Renal cortical epithelial cell (primary cell): ENCODE results near the gene INPP4A. TPM values are rescaled to one million over a fixed set of nuclear protein-coding genes. Genes with fewer than 3 reads are reported as not detected.
A peak's percentile ranks its signal among the peaks of the same experiment; 100 is the strongest.

ENCODE experiments used
- DNase-seq: peaks from one replicate; pipeline ENCODE4 v3.0.0-alpha.2; 2011; ENCODE audit warnings: low read depth
- total RNA-seq: library from RNA; depleted of rRNA; stranded (reverse); fragments of >200 nt; gene quantifications from 2 replicates; pipeline ENCODE4 v1.2.3, GENCODE V29; 2014

INPP4A gene
- total RNA-seq, 1 donor from 2014 or later, result 30.9 TPM

DNA sequence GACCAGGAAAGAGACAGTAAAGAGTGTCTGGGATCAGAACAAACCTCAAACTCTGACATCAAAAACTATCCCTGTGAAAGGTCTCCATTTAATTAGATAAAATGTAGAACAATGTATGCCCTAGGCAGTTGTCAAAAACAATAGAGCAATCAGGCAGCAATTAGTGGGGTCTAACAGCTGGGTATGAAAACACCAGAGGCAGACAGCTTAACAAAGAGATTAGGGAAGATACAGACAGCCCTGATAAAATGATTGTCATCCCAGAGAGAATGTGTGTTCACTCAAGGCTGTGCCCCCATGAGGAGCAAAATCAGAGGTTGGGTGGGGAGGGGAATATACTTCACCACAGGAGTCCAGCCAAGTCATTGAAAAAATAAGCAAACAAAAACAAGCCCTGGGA lies 50.0 kb downstream of the INPP4A start:
- DNase-seq, result no peak

GRCh38 chr2:98496750-98497493 lies 52.3 kb downstream of the INPP4A start:
- DNase-seq, result no peak

- DNase-seq, result no peak
These were observed 54.2 kb downstream of the INPP4A start for GRCh38 chr2:98498703-98499440.

GRCh38 chr2:98500561-98500960 lies 55.9 kb downstream of the INPP4A start:
- no peak for DNase-seq

DNA sequence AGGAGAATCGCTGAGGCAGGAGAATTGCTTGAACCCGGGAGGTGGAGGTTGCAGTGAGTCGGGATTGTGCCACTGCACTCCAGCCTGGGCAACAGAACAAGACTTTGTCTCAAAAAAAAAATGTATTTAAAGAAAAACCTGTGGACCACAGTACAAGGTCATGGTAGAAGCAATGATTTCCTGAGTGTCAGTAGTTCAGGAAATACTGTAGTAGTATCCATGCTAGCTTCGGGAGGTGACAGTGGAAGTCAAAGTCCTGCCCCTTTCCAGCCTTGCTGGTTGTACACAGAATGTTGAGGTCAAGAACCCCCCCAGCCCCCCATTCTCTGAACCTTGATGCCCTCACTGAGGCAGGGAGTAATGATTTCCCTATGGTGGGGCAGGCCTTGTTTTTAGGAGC lies 56.6 kb downstream of the INPP4A start:
- no peak for DNase-seq

DNA sequence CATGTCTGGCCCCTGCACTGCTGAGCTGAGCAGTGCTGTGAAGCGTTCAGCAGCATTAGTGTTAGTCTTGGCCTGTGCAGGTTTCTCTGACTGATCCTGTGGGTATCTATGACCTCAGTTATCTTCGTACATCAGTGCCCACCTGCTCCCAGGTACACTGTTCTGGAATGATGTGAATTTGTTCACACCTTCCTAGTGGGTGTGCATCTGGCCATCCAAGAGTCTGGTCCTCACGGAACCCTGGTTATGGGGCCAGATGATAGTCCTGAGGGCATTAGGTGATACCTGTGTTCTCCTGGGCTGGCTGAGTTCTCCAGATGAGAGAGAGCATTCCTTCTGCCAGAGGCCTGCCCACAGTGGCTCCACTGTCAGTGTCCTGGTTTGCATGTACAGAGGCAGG lies 57.2 kb downstream of the INPP4A start:
- no peak for DNase-seq

- peak; percentile 78 for DNase-seq
These were observed 58.1 kb downstream of the INPP4A start for GRCh38 chr2:98502556-98503335.

- DNase-seq, result peak; percentile 37
These were observed 58.9 kb downstream of the INPP4A start for GRCh38 chr2:98503481-98504105.

- DNase-seq, result no peak
These were observed 59.9 kb downstream of the INPP4A start for GRCh38 chr2:98504381-98505109.

GRCh38 chr2:98505311-98505808 lies 60.7 kb downstream of the INPP4A start:
- DNase-seq, result no peak

DNA sequence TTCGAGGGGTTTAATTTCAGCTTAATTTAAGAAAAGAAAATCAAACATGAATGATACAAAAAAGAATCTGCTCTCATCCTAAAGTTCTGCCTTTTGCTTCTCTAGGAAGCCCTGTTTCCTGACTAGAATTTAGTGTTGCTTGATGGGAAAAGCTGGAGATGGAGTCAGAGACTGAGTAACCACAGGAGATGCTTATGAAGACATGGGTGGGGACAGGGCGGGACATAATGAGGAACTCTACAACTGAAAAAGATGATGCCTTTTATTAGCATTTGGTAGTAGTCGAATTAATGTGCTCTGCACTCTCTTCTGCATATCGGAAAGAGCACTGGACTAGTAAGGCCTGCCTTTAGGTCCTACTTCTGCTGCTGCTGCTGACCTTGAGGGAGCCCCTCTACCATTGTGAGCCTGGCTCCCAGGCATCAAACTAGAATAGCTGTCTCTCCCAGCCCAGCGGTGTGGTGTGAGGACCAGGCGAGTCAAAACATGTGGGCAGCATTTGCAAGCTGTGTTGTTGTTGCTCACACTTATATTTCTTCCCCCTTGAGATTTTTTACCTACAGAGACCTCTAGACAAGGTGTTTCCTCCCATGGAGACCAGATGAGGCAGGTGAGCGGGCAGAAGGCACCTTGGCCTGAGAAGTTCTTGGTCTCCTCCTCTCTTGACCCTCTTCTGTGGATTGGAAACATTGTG lies 61.5 kb downstream of the INPP4A start:
- no peak for DNase-seq

- no peak for DNase-seq
These were observed 62.2 kb downstream of the INPP4A start for GRCh38 chr2:98506881-98507280.

- DNase-seq, result no peak
These were observed 62.8 kb downstream of the INPP4A start for GRCh38 chr2:98507461-98507860.

DNA sequence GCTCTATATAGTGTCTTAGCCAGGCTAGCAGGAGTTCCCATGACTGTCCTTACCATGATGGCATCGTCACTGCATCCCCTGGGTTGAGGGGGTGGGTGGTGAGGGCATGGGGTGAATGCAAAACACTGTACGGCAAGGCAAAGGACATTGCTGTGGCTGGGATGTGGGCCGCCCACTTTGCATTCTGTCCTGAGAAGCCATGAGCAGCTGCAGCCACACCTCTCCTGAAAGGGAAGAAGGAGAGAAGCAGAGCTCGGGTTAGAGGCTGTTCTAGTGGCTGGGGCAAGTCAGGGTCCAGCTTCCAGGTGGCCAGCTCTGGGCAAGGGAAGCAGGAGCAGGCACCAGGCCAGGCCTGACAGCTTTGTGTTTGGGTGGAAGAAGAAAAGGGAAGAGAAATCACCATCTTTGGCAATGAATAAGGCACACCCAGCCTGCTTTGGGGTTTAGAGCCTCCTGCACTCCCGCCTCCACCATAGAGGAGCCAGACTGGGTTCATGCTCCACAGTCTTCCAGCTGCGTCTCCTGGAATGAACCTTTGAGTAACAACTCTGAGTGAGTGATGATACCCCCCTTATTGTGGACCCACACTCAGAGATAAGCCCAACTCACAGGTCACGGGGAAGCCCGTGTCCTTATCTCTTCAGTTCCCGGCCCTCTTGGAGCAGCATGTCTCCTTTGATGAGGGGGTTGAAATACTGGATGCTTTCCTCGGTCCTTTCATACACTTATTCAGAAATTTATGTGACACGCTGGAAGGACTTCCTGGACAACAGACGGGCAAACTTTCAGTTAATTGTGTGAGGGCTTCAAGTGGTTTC lies 63.4 kb downstream of the INPP4A start:
- DNase-seq, result no peak

DNA sequence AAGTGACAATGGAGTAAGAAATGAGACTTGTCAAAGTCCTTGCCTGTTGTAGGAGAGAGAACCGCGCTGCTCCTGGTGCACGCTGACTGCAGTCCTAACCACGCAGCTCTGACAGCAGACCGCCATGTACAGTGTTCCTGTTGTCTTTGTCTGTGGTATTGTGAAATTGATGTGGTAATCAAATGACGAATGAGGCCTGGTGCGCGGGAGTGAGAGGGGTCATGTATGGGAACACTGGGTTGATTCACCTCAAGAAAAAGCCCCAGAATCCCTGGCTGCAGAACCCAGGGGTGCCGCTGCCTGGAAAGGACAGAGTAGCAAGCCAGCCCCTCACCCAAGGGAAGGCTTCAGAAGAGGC lies 64.0 kb downstream of the INPP4A start:
- no peak for DNase-seq

DNA sequence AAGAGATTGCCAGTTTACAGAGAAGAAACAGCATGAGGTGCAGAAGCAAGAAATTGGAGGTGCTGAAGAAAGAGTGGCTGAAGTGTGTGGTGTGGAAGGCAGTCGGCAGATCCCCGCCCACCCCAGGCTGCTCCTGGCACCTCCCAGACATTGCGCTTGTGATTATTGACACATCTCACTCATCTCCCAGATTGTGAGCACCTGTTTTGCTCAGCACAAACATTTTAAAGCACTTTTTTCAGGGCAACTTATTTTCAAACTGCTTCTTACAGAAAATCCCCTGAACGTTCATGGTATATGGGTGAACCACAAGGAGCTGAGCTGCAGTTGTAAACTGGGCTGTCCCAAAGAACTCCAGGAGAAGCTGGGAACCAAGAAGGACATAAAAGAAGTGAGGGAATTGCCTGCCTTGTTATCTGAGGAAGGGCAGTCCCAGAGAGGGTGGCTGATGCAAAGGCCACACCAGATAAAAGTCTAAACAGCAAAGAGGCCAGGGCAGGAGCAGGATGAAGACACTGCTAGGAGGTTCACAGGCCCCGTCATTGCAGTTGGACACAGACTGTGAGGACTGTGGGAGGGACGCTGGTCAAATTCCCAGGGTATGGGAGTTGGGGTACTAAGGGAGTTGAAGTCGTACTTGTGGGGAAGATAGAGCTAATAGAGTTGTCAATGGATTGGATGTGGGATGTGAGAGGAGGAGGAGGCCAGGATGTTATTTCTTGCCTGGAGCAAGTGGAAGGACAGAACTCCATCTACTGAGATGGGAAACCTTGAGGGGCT lies 65.1 kb downstream of the INPP4A start:
- no peak for DNase-seq

GRCh38 chr2:98510322-98510662 lies 65.6 kb downstream of the INPP4A start:
- no peak for DNase-seq

GRCh38 chr2:98511981-98512380 lies 67.3 kb downstream of the INPP4A start:
- DNase-seq, result no peak

GRCh38 chr2:98512699-98513098 lies 68.0 kb downstream of the INPP4A start:
- no peak for DNase-seq
